GM19240 (cell line): ENCODE data around the gene MSI2.

Experiments
- DNase-seq: peaks from one replicate; pipeline ENCODE4 v3.0.0; 2011; ENCODE audit warnings: low spot score; ENCODE audit not compliant: insufficient read length

MSI2 gene

DNA sequence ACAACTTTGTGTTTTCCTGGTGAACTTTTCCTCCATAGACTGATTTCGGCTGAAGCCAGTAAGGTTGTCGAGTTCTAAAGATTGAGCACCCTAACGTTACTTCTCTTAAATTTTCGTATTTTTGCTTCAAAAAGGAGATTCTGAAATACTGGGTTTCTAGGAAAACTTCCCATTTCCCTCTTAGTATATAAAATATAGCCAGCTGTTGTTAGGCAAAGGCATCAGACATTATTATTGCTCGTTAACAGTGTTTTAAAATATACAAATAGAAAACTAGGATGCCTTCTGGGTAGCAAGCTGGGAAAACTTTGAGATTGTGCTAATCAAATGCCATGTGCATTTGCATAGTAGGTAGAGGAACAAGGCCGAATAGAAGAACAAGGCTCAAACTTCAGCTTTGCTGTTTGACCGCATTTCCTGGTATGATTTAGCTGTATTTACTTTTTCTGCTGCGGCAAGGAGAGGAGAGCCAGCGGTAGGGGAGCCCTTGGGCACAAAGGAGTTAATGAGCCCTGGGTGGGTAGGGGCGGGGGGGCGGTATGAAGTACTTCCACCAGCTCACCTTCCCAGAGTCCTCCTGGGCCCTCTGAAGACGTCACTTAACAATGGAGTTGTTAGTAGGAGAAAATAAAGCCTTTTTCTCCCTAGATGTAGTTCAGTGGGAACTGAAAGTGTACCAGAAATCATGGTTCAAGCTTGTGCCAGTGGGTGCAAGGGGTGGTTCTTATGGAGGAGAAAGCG is 151.9 kb downstream of the MSI2 start:
- DNase-seq = peak; percentile 38

DNA sequence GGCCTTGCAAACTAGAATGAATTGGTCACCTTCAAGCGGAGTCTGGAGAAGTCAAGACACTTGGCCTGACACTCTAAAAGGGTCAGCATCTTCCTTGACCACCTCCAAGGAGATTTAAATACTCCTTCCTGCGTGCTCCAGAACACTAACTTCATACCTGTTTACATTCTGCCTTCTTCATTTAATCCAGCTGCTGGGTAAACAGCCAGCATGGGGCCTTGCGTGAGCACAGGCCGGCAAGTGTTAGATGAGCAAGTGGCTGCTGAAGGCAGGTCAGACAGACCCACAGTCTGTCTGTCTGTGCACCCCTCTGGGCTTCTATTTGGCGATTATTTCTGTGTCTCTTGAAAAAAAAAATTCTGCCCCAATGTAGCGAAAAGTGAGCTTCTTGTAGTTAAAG is 153.8 kb downstream of the MSI2 start:
- no peak for DNase-seq

DNA sequence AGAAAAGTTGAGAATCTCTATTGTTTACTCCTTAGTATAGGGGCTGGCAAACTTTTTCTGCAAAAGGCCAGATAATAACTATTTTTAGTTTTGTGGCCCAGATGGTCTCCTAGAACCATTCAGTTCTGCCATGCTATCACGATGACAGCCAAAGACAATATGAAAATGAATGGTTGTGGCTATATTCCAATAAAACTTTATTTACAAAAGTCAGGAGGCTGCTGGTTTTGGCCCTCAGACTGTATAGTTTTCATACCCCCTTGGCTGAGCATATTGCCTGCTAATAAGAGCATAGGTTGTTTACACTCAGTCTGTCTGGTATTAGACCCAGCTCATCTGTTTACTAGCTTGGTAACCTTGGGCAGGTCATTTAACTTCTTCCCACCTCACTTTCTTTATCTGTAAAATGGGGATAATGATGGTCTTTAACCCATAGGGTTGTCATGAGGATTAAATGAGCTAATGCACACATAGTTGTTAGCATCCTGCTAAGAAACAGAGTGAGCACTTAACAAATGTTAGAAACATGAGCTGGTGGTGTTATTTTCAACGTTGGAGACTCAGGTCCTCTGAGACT is 156.3 kb downstream of the MSI2 start:
- DNase-seq = no peak

DNA sequence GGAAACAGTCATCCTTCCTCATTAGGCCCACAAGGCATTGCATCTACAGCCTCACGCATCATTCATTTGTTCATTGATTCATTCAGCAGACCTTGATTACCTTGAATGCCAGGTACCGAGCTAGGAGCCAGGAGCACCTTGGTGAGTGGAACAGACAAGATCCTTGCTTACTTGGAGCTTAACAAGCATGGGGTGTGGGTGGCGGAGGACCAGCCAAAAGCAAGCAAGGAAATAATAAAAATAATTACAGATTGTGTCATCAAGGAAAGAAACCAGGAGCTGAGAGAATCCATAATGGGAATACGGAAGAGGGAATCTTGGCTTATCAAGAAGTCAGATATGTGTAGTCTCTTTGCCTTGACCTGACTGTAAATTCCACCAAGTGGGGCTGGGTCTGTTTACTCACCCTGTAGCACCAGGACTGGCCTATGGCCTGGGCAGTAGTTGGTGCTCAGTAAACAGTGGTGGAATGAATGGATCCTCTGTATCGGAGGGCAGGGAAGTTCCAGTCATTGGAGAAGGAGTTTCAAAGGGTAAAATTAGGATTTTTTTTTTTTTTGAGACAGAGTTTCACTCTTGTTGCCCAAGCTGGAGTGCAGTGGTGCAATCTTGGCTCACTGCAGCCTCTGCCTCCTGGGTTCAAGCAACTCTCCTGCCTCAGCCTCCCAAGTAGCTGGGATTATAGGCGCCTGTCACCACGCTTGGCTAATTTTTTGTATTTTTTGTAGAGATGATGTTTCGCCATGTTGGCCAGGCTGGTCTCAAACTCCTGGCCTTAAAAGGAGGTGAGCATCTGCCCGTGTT is 157.7 kb downstream of the MSI2 start:
- no peak for DNase-seq

GRCh38 chr17:57415751-57416207 is 159.5 kb downstream of the MSI2 start:
- no peak for DNase-seq

- no peak for DNase-seq
These were observed 160.0 kb downstream of the MSI2 start for GRCh38 chr17:57416369-57416768.

- no peak for DNase-seq
These were observed 161.6 kb downstream of the MSI2 start for GRCh38 chr17:57417956-57418355.

DNA sequence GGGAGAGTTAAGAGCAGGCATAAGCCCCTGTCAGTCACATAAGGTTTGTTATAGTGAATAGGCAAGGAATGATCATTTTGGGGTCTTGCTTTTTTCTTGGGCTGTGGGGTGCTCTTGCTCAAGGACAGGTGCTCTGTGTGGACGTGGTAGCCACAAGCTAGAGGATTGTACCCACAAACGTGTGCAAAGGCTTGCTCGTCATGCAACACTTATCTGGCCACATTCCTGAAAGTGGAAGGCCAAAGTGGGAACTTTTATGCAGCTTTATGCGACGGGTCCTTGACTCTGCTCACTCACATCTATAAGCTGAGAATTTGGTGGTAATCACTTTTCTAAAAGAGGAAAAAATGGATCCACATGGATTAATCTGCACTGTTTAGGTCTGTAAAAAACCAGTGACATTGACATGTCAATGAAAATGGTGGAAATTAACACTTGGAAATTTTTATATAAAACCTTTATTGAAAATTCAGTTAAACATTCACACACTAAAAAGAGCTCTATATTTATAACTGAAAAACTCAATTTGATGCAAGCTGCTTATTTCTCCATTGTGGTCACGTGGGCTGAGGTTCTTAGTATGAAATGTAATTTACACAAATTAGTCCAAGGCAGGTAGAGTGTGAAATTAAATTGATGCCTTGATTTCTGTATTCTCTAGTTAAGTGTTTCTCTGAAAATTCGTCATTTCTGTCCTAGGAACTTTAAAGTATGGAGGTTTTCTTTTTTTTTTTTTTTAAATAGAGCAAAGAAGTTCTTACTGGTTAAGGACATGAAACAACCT is 162.3 kb downstream of the MSI2 start:
- DNase-seq = no peak

GRCh38 chr17:57419940-57420550 is 163.7 kb downstream of the MSI2 start:
- no peak for DNase-seq

DNA sequence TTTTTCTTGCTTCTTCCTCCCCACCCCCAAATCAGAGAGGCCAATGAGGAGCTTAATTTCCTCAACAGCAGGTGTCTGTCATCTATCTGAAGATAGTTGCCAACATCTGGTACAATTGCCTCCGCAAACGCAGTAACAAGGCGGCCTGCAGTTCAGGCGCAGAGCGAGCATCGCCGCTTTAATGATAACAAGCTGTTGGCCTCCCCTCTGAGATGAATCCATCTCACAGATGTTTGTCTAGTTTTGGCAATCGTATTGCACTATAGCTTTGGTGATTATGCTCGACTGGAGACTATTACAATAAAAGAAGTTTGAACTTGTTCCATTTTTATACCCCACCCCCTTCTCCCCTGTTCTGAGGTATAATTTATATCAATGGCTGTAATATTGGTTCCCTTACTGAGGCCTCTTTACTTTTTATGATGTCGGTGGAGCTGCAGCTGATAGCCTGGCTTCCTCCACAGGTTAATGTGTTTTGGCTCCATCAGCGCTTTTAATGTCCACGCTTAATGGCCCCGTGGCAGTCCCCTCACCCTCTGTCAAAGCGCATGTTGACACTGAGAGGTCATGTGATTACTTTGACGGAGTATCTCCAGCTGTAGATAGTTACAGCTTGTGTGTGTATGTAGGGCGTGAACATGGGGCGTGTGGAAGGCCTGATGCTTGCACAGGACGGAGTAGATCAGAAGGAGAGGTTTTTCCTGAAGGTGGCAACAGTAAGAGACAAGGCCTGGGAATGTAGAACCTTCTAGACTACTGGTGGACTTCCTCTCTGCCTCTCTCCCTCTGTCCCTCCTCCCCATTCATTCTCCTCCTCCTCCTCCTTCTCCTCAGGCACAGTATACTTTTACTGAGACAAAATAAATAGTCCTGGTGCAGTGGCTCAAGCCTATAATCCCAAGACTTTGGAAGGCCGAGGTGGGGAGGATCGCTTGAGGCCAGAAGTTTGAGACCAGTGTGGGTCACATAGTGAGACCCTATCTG is 164.7 kb downstream of the MSI2 start:
- no peak for DNase-seq

GRCh38 chr17:57422574-57423164 is 166.3 kb downstream of the MSI2 start:
- DNase-seq = no peak

- DNase-seq = no peak
These were observed 167.2 kb downstream of the MSI2 start for GRCh38 chr17:57423541-57423940.

DNA sequence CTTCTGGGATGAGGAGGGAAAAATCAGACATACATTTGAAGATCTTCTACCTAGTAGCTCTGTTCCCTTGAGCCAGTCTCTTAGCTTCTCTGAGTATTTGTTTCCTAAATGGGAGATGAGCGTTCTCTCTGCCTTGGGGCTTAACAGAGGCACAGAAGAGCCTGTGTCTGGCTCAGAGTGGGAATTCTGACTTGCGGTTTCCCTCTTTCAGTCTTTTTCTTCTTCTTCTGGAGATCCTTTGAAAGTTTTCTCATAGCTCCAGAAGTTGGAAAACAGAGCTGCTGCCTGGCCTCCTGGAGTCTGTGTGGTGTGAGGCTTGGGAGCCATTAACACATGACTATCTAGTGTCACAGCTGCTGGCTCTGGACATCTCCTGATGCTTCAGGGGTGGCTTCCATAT is 167.9 kb downstream of the MSI2 start:
- no peak for DNase-seq

DNA sequence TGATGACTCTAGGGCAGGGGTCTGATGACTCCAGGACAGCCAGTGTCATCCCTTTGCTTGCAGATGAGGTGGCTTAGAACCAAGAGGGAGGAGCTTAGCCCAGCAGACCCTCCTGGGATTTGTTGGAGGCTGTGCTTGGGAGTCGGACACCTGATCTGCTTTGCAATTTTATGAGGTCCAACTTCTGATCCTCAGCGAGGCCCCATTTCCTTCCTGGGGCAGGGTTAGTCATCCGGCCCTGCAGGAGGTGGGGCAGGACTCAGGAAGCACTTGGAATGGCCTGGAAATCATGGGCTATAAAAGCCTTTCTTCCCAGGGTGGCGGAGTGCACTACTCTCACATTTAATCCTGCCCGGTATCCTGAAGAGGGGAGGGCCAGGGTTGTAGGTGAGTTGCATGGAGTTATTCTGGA is 168.5 kb downstream of the MSI2 start:
- DNase-seq = no peak

GRCh38 chr17:57425431-57425830 is 169.1 kb downstream of the MSI2 start:
- no peak for DNase-seq

- no peak for DNase-seq
These were observed 169.9 kb downstream of the MSI2 start for GRCh38 chr17:57425903-57426880.

DNA sequence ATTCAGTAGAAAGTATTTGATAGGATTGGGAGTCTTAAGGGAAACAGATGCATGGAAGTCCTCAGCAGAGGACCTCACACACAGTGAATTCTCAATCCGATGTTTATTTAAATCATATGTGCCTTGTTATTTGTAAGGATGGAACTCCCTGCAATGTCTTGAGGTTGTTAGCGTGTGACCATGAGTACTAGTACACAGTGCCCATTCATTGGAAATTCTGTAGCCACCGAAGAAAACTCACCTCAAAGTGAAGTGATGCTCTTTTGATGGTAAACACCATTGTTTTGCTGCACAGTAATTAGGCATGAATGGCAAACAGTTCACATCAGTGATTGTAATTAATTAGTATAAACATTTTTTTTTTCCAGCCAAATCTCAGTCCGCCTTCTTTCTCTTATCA is 173.6 kb downstream of the MSI2 start:
- no peak for DNase-seq

DNA sequence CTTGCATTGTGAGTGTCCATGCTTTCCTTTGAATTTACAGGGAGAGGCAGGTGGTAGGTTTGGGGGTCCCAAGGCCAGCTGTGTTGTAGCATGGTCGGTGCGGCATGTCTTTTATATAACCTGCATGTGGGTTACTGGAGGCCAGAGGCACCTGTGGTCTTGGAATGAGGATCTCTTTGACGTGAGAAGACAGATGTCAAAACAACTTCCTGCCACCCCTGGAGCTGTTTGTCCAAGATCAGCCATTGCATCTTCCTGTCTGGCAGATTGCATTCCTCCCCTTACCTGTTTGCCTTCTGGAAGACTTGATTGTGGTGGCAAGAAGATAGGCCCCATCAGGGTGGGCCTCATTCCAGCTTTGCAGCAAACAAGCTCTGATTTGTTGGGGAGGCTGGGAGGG is 175.1 kb downstream of the MSI2 start:
- DNase-seq = no peak
